GM12872 (cell line): ENCODE measurements around the gene ZNHIT3.

Source experiments
- CTCF ChIP-seq: IDR thresholded peaks from 3 replicates; pipeline ENCODE4 v1.5.1; 2011; ENCODE audit warnings: low read depth, mild to moderate bottlenecking, low read length, moderate library complexity; ENCODE audit not compliant: insufficient read depth

ZNHIT3 gene

GRCh38 chr17:36463916-36464764 lies 22.3 kb upstream of the ZNHIT3 start:
- TF ChIP-seq CTCF = no peak

- TF ChIP-seq CTCF = no peak
These were observed 21.8 kb upstream of the ZNHIT3 start for GRCh38 chr17:36464765-36465088.

- TF ChIP-seq CTCF = no peak
These were observed 17.4 kb upstream of the ZNHIT3 start for GRCh38 chr17:36468903-36469635.

- no peak for TF ChIP-seq CTCF
These were observed 16.7 kb upstream of the ZNHIT3 start for GRCh38 chr17:36469733-36470132.

- TF ChIP-seq CTCF = no peak
These were observed 16.0 kb upstream of the ZNHIT3 start for GRCh38 chr17:36470499-36470898.

- no peak for TF ChIP-seq CTCF
These were observed 11.9 kb upstream of the ZNHIT3 start for GRCh38 chr17:36474571-36474970.

- no peak for TF ChIP-seq CTCF
These were observed 11.0 kb upstream of the ZNHIT3 start for GRCh38 chr17:36475346-36475970.
